Hair follicle dermal papilla cell (primary cell): ENCODE data around the gene PIK3C2G. TPM values are rescaled to one million over a fixed set of nuclear protein-coding genes. Genes with fewer than 3 reads are reported as not detected.

ENCODE experiments used
- total RNA-seq: library from RNA; depleted of rRNA; stranded (reverse); fragments of >200 nt; gene quantifications from 2 replicates; pipeline ENCODE4 v1.2.3, GENCODE V29; 2012

Gene PIK3C2G, protein sequence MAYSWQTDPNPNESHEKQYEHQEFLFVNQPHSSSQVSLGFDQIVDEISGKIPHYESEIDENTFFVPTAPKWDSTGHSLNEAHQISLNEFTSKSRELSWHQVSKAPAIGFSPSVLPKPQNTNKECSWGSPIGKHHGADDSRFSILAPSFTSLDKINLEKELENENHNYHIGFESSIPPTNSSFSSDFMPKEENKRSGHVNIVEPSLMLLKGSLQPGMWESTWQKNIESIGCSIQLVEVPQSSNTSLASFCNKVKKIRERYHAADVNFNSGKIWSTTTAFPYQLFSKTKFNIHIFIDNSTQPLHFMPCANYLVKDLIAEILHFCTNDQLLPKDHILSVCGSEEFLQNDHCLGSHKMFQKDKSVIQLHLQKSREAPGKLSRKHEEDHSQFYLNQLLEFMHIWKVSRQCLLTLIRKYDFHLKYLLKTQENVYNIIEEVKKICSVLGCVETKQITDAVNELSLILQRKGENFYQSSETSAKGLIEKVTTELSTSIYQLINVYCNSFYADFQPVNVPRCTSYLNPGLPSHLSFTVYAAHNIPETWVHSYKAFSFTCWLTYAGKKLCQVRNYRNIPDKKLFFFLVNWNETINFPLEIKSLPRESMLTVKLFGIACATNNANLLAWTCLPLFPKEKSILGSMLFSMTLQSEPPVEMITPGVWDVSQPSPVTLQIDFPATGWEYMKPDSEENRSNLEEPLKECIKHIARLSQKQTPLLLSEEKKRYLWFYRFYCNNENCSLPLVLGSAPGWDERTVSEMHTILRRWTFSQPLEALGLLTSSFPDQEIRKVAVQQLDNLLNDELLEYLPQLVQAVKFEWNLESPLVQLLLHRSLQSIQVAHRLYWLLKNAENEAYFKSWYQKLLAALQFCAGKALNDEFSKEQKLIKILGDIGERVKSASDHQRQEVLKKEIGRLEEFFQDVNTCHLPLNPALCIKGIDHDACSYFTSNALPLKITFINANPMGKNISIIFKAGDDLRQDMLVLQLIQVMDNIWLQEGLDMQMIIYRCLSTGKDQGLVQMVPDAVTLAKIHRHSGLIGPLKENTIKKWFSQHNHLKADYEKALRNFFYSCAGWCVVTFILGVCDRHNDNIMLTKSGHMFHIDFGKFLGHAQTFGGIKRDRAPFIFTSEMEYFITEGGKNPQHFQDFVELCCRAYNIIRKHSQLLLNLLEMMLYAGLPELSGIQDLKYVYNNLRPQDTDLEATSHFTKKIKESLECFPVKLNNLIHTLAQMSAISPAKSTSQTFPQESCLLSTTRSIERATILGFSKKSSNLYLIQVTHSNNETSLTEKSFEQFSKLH (N-terminal part only)
- total RNA-seq = not detected in 2 replicates

DNA sequence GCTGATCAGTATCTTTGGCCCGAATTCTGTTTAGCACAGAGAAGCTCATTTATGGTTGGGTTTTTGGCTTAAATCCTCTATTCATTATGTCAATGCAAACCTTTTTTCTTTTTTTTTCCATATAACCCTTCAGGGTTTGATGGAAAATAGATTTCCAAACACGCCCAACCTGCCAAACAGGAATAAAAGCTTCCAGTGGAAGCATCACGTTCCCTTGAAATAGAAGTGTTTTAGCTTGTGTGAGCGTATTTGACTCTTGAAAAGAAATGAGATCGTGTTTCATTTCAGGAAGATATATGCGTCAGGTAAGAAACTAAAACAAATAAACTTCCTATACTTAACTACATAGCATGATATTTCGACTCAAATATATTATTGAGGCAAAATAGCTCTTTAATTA is at the start of gene PIK3C2G:
Gene PIK3C2G, plus strand, starts transcription at position 246 of the 400 bp plus-strand sequence. CDS start 20,564 bp downstream, outside the sequence.

Other genes starting within 250 kb of the PIK3C2G start
- not detected in 2 replicates for gene RERGL, start 171.3 kb upstream of the PIK3C2G start, total RNA-seq